ENCODE data around the gene PRRG2.

- TF ChIP-seq POLR2AphosphoS5 (IDR thresholded peaks at IDR 0.05; ENCODE audit: low read depth), result no peak
- TF ChIP-seq EZH2phosphoT487 (IDR thresholded peaks at IDR 0.05; ENCODE audit: unreplicated experiment), result no peak
- TF ChIP-seq CTCF (conservative IDR thresholded peaks at IDR 0.05; ENCODE audit: low read depth in 2 of 2), result no peak
- TF ChIP-seq ZNF462 (CRISPR knock-in tag; IDR thresholded peaks at IDR 0.05), result no peak
Measured at GRCh38 chr19:49560358-49560900, 20.7 kb upstream of the PRRG2 start.
